ENCODE results near the gene COL1A2. TPM values are rescaled to one million over a fixed set of nuclear protein-coding genes. Genes with fewer than 3 reads are reported as not detected.

The COL1A2 gene
- total RNA-seq, 1 experiment from 2014 or later: 81.2 TPM

GRCh38 chr7:94400022-94400421, 5.3 kb downstream of the COL1A2 start:
- Mint-ChIP-seq H3K4me1 (peaks cover 15% of the 10 kb centered on the region), H3K27me3 (ENCODE audit: low read depth) (no peaks in the 10 kb centered on the region), H3K27ac (no peak overlapping the region), H3K9me3 (no peaks in the 10 kb centered on the region), H3K4me3 (no peak overlapping the region), H3K36me3 (peaks cover 35% of the 10 kb centered on the region)
- DNase-seq (ENCODE audit: low spot score) (no peak), ATAC-seq (no peak)
- no peak for TF ChIP-seq ETV6 (CRISPR knock-in tag; IDR thresholded peaks at IDR 0.05)
- TF ChIP-seq NFE2L1 (CRISPR knock-in tag; IDR thresholded peaks at IDR 0.05): no peak
- no peak for TF ChIP-seq ZNF671 (CRISPR knock-in tag; IDR thresholded peaks at IDR 0.05)
- TF ChIP-seq ZNF512 (CRISPR knock-in tag; IDR thresholded peaks at IDR 0.05; ENCODE audit: borderline replicate concordance): no peak
- TF ChIP-seq, protein P1, sequence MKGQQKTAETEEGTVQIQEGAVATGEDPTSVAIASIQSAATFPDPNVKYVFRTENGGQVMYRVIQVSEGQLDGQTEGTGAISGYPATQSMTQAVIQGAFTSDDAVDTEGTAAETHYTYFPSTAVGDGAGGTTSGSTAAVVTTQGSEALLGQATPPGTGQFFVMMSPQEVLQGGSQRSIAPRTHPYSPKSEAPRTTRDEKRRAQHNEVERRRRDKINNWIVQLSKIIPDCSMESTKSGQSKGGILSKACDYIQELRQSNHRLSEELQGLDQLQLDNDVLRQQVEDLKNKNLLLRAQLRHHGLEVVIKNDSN (CRISPR knock-in tag; IDR thresholded peaks at IDR 0.05): no peak
- no peak for TF ChIP-seq ZBTB21 (CRISPR knock-in tag; IDR thresholded peaks at IDR 0.05; ENCODE audit: borderline replicate concordance)
- TF ChIP-seq TP53 (CRISPR knock-in tag; IDR thresholded peaks at IDR 0.05): no peak
- TF ChIP-seq EMX1 (CRISPR knock-in tag; IDR thresholded peaks at IDR 0.05): no peak
- TF ChIP-seq PREB (CRISPR knock-in tag; IDR thresholded peaks at IDR 0.05; ENCODE audit: borderline replicate concordance): no peak
- TF ChIP-seq, protein P2, sequence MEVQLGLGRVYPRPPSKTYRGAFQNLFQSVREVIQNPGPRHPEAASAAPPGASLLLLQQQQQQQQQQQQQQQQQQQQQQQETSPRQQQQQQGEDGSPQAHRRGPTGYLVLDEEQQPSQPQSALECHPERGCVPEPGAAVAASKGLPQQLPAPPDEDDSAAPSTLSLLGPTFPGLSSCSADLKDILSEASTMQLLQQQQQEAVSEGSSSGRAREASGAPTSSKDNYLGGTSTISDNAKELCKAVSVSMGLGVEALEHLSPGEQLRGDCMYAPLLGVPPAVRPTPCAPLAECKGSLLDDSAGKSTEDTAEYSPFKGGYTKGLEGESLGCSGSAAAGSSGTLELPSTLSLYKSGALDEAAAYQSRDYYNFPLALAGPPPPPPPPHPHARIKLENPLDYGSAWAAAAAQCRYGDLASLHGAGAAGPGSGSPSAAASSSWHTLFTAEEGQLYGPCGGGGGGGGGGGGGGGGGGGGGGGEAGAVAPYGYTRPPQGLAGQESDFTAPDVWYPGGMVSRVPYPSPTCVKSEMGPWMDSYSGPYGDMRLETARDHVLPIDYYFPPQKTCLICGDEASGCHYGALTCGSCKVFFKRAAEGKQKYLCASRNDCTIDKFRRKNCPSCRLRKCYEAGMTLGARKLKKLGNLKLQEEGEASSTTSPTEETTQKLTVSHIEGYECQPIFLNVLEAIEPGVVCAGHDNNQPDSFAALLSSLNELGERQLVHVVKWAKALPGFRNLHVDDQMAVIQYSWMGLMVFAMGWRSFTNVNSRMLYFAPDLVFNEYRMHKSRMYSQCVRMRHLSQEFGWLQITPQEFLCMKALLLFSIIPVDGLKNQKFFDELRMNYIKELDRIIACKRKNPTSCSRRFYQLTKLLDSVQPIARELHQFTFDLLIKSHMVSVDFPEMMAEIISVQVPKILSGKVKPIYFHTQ (CRISPR knock-in tag; IDR thresholded peaks at IDR 0.05): no peak
- TF ChIP-seq, protein P3, sequence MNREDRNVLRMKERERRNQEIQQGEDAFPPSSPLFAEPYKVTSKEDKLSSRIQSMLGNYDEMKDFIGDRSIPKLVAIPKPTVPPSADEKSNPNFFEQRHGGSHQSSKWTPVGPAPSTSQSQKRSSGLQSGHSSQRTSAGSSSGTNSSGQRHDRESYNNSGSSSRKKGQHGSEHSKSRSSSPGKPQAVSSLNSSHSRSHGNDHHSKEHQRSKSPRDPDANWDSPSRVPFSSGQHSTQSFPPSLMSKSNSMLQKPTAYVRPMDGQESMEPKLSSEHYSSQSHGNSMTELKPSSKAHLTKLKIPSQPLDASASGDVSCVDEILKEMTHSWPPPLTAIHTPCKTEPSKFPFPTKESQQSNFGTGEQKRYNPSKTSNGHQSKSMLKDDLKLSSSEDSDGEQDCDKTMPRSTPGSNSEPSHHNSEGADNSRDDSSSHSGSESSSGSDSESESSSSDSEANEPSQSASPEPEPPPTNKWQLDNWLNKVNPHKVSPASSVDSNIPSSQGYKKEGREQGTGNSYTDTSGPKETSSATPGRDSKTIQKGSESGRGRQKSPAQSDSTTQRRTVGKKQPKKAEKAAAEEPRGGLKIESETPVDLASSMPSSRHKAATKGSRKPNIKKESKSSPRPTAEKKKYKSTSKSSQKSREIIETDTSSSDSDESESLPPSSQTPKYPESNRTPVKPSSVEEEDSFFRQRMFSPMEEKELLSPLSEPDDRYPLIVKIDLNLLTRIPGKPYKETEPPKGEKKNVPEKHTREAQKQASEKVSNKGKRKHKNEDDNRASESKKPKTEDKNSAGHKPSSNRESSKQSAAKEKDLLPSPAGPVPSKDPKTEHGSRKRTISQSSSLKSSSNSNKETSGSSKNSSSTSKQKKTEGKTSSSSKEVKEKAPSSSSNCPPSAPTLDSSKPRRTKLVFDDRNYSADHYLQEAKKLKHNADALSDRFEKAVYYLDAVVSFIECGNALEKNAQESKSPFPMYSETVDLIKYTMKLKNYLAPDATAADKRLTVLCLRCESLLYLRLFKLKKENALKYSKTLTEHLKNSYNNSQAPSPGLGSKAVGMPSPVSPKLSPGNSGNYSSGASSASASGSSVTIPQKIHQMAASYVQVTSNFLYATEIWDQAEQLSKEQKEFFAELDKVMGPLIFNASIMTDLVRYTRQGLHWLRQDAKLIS (CRISPR knock-in tag; IDR thresholded peaks at IDR 0.05; ENCODE audit: borderline replicate concordance): no peak
- TF ChIP-seq TCF7 (CRISPR knock-in tag; IDR thresholded peaks at IDR 0.05; ENCODE audit: low read depth): no peak
- no peak for TF ChIP-seq ATF3 (CRISPR knock-in tag; conservative IDR thresholded peaks at IDR 0.05)
- no peak for TF ChIP-seq ZNF317 (CRISPR knock-in tag; IDR thresholded peaks at IDR 0.05; ENCODE audit: borderline replicate concordance, low read depth)
- TF ChIP-seq JAZF1 (CRISPR knock-in tag; IDR thresholded peaks at IDR 0.05): no peak
- POLR2A ChIA-PET: no interaction called here
- CTCF ChIA-PET: interaction anchor here (2.0 kb wide), 1 partner anchor 111 kb away, joined by 7 read pairs; no protein-coding TSS in a partner anchor

Measured in WTC11 (cell line).